ENCODE measurements around the gene M1AP. TPM values are rescaled to one million over a fixed set of nuclear protein-coding genes. Genes with fewer than 3 reads are reported as not detected.

Gene M1AP
- total and polyA plus RNA-seq, 9 of the 15 experiments (the other 6 are each of a cell fraction or from before 2014, with no cell fraction given): 0.06 to 0.33 (median 0.11) TPM; not detected in 4

GRCh38 chr2:74632939-74633312 is 15.2 kb downstream of the M1AP start (continued):
- no peak for TF ChIP-seq TRIM25 (IDR thresholded peaks at IDR 0.05; ENCODE audit: borderline replicate concordance)

GRCh38 chr2:74632209-74632938 is 15.8 kb downstream of the M1AP start:
- no peak overlapping the region for H3K4me2 ChIP-seq (ENCODE audit: insufficient read depth, low read length)
- BruUV-seq (replicated peaks): no TSS peak
- CTCF ChIA-PET (ENCODE audit: low intra/inter-chr PET ratio): no interaction called here
- no peaks in the 10 kb centered on the region for H3K4me1 ChIP-seq (replicated peaks in 1 of 2; ENCODE audit: control insufficient read depth in 2 of 2, insufficient read depth in 2 of 2, low read length in 2 of 2)
- ATAC-seq (peak; percentile 78), FAIRE-seq (peak; percentile 72), DNase-seq (ENCODE audit: extremely low read depth in 1 of 4, low spot score in 3 of 4) (peak in 1 of 4 experiments; percentile 14)
- no peak overlapping the region for H3K9ac ChIP-seq (ENCODE audit: insufficient read depth in 1 of 2, low read depth in 2 of 2, low read length in 2 of 2)
- no peaks in the 10 kb centered on the region for H4K20me1 ChIP-seq (replicated peaks; ENCODE audit: control insufficient read depth, insufficient read depth, low read length)
- no peaks in the 10 kb centered on the region for H3K79me2 ChIP-seq (ENCODE audit: control insufficient read depth, insufficient read depth, low read length)
- no peaks in the 10 kb centered on the region; a peak in 1 of 5 replicates for H3K27me3 ChIP-seq (ENCODE audit: control insufficient read depth in 2 of 2, insufficient read depth in 2 of 2, low read length in 2 of 2)
- POLR2A ChIA-PET: interaction anchor here (0.6 to 2.1 kb wide), 2 partner anchors 13 to 129 kb away, joined by 3 to 9 read pairs; no protein-coding TSS in a partner anchor
- H3K36me3 ChIP-seq (ENCODE audit: control insufficient read depth, insufficient read depth, low read length): no peaks in the 10 kb centered on the region
- no peaks in the 10 kb centered on the region for H3K9me1 ChIP-seq (ENCODE audit: control insufficient read depth, insufficient read depth, low read length)
- 17% methylated on average over 3 of the region's 3 CpGs for WGBS (ENCODE audit: insufficient coverage, low coverage, missing lambda C conversion rate)
- H3K9me3 ChIP-seq (replicated peaks; ENCODE audit: control insufficient read depth, insufficient read depth, low read depth, low read length): no peaks in the 10 kb centered on the region
- no peak overlapping the region for H3K4me3 ChIP-seq
- in situ Hi-C loops (cut with MboI): no loop called here
- H2AFZ ChIP-seq (ENCODE audit: low read depth, low read length): peak overlapping the region; percentile 77
- no peak overlapping the region for H3K27ac ChIP-seq (ENCODE audit: extremely low read depth, low read depth, low read length)
- intact Hi-C loops (cut with micrococcal nuclease): no loop called here
- TF ChIP-seq FOXP1 (CRISPR knock-in tag; IDR thresholded peaks at IDR 0.05) (no peak), U2AF1 (optimal IDR thresholded peaks at IDR 0.05; ENCODE audit: low read depth, low read length) (no peak), SREBF2 (CRISPR knock-in tag; IDR thresholded peaks at IDR 0.05) (no peak), STAG1 (CRISPR knock-in tag; IDR thresholded peaks at IDR 0.05; ENCODE audit: borderline replicate concordance) (no peak), SMAD3 (CRISPR knock-in tag; conservative IDR thresholded peaks at IDR 0.05) (no peak), SMARCA5 (IDR thresholded peaks at IDR 0.05) (no peak), ETS1 (conservative IDR thresholded peaks at IDR 0.05; ENCODE audit: control insufficient read depth, low read depth, low read length) (no peak), TCF3 (CRISPR knock-in tag; IDR thresholded peaks at IDR 0.05) (no peak), ZNF77 (CRISPR knock-in tag; IDR thresholded peaks at IDR 0.05) (no peak), ZNF274 (IDR thresholded peaks at IDR 0.05; ENCODE audit: borderline replicate concordance, low read depth, low read length) (no peak)
- TF ChIP-seq, protein P1, sequence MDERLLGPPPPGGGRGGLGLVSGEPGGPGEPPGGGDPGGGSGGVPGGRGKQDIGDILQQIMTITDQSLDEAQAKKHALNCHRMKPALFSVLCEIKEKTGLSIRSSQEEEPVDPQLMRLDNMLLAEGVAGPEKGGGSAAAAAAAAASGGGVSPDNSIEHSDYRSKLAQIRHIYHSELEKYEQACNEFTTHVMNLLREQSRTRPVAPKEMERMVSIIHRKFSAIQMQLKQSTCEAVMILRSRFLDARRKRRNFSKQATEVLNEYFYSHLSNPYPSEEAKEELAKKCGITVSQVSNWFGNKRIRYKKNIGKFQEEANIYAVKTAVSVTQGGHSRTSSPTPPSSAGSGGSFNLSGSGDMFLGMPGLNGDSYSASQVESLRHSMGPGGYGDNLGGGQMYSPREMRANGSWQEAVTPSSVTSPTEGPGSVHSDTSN (CRISPR knock-in tag; IDR thresholded peaks at IDR 0.05; ENCODE audit: low read depth): no peak
- TF ChIP-seq, protein P1 (tag; conservative IDR thresholded peaks at IDR 0.05; ENCODE audit: low read depth): peak; percentile 34; the same call in 1 of the 2 replicates
- TF ChIP-seq, protein P2, sequence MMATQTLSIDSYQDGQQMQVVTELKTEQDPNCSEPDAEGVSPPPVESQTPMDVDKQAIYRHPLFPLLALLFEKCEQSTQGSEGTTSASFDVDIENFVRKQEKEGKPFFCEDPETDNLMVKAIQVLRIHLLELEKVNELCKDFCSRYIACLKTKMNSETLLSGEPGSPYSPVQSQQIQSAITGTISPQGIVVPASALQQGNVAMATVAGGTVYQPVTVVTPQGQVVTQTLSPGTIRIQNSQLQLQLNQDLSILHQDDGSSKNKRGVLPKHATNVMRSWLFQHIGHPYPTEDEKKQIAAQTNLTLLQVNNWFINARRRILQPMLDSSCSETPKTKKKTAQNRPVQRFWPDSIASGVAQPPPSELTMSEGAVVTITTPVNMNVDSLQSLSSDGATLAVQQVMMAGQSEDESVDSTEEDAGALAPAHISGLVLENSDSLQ (IDR thresholded peaks at IDR 0.05): 0 out of 2 replicates have a peak, but pooled peaks have one; percentile 18
